Activated T-cell treated with anti-CD3 and anti-CD28 coated beads for 24 hours (primary cell): Measurements from ENCODE around the gene SH3TC1.

Source experiments
- DNase-seq: peaks from one replicate; pipeline ENCODE4 v3.0.0-alpha.2; 2020; ENCODE audit warnings: low read depth

Gene SH3TC1

GRCh38 chr4:8289956-8290700, 91.0 kb downstream of the SH3TC1 start:
- no peak for DNase-seq

- DNase-seq: no peak
Observed at GRCh38 chr4:8290701-8290970, 91.5 kb downstream of the SH3TC1 start.
